NCI-H748 (cell line): ENCODE measurements around the gene LCNL1.
A peak's percentile ranks its signal among the peaks of the same experiment; 100 is the strongest.

Source experiments
- DNase-seq: peaks from one replicate; lab custom pipeline; 2025; ENCODE audit not compliant: unreplicated experiment; lab: John Stamatoyannopoulos, UW

The LCNL1 gene

GRCh38 chr9:136958473-136958872, 24.3 kb upstream of the LCNL1 start:
- DNase-seq = no peak

DNA sequence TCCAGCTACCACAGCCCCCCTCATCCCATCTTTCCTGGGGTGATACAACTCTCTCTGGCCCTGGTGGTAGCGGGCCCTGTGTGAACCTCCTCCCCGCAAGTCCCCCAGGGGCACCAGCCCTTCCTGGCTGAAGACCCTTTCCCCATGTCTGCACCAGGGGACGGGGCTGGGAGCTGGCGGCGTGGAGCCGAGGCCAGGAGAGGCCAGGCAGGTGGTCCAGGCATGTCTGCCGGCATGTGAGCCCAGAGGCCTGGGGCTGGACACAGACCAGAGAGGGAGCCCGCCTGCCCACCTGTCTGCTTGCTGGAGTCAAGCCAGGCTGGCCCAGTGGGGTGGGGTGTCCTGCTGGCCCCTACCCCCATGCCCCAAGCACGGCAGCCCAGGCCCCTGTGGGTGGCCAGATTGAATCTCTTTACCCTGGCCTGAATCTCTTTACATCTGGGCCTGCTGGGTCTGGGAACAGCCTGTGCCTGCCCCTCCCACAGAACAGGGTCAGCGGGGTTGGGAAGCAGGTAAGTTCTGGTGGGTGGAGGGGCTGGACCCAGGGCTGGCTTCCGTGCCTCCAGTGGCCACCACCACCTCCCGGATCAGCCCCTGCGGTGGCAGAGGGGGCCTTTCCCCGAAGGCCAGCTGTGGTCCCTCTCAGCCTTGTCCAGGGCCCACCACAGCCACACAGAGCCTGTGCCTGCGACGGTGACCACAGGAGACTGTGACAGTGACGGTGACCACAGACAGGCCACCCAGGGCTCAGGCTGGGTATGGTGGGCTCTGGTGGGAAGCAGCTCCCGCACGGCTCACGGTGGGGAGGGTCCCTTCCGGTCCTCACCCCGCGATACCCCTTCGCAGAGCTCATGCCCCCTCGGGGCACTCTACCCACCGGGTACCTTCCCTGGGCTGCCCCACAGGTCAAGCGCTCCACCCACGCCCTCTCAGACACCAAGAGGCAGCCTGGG, 23.6 kb upstream of the LCNL1 start:
- no peak for DNase-seq

DNA sequence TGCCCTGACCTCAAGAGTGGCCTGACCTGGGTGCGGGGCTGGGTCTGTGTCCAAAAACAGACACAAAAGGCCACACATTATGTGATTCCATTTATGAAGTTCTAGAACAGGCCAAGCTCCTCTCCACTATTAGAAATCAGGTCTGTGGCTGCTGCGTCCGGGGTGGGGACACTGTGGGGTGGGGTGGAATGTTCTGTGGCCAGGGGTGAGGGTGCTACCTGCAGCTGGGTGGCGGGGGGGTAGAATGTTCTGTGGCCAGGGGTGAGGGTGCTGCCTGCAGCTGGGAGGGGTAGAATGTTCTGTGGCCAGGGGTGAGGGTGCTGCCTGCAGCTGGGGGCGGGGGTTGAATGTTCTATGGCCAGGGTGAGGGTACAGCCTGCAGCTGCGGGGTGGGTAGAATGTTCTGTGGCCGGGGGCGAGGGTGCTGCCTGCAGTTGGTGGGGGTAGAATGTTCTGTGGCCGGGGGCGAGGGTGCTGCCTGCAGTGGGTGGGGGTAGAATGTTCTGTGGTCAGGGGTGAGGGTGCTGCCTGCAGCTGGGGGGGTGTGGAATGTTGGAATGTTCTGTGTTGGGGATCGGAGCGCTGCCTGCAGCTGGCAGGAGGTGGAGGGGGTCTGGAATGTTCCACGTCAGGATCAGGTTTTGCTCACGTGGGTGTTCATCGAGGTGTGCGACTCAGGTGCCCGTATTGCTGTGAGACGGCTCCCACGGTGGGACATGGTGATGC, 22.4 kb upstream of the LCNL1 start:
- no peak for DNase-seq

- no peak for DNase-seq
These were observed 21.9 kb upstream of the LCNL1 start for GRCh38 chr9:136960938-136961275.

DNA sequence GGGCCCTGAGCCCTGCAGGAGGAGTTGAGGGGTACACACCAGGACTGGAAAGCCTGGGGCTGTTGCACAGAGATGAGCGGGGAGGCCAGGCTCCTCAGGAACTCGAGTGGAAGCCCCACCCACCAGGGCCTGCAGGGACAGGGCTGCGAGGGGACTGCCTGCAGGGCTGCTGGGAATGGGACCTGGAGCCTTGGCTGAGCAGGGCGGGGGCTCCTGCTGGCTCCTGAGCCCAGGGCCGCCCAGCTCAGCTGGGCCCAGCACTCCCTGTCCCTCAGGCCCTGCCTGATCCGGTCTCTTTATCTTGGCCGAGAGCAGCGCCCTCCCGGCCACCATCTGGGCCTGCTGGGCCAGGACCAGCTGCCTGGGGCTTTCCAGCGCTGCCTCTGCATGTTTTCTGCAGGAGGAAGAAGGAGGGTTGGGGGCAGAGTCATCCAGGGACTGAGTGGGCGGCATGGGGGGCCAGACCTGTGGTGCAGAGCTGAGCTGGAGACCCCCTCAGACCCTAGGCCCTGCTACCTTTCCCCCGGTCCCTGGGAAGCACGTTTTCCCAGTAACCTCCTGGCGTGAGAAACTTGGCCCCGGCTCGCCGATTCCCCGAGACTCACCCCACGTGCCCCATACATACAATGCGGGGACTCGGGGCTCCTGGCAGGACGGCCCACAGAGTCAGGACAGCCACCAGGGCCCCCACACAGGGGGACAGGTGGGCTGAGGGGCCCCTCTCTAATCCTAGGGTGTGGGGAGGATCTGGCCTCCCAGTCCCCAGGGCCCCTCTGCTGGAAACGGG, 21.3 kb upstream of the LCNL1 start:
- no peak for DNase-seq

DNA sequence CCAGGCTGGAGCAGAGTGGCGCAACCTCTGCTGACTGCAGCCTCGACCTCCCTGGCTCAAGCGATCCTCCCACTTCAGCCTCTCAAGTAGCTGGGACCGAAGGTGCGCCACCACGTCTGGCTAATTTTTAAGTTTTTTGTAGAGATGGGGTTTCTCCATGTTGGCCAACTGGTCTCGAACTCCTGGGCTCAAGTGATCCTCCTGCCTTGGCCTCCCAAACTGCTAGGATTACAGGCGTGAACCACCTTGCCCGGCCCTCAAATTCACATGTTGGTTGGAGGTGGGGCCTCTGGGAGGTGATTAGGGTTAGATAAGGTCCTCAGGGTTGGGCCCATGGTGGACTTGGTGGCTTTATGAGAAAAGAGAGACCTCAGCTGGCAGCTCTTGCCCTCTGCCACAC, 20.6 kb upstream of the LCNL1 start:
- DNase-seq = no peak

- DNase-seq = no peak
These were observed 20.0 kb upstream of the LCNL1 start for GRCh38 chr9:136962701-136963248.

- no peak for DNase-seq
These were observed 19.5 kb upstream of the LCNL1 start for GRCh38 chr9:136963341-136963740.

DNA sequence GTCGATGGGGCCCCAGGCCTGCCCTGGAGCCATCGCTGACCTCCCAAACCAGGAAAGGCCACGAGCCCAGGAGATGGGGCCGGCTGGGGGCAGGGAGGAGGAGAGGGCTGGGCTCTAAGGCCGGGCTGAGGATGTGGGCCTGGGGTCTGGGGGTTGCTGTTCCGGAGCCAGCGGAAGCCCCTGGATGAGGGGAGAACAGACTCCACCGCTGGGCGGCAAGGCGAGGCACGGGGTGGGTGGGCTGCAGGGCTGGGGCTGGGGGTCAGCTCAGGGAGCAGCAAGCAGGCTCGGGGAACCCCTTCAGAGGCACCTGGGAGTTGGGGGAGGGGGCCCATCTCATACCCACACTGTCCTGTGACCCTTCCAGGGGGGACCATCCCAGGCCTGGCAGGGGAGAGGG, 19.0 kb upstream of the LCNL1 start:
- no peak for DNase-seq

DNA sequence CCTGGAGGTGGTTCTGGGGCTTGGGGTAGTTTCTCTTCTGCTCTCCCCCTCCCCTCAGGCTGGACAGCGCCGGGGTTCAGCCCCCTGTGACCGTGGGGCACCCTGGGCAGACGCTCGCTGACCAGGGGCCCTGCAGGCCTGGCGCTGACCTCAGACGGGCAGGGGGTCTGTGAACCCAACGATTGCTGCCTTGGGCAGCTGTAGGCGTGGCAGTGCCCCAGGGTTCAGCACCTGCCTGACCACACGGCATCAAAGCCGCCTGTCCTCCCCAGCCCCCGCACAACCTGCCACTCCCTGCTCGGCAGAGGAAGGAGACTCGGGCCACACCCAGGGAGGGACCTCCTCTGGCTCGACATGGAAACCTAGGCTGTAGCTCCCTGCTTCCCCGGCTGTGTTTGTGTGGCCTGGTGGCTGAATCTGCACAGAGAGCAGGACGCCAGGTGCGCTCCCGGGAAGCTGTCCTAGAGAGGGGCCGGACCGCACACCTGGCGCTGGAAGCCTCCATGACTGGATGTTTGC, 18.6 kb upstream of the LCNL1 start:
- peak; percentile 86 for DNase-seq

DNA sequence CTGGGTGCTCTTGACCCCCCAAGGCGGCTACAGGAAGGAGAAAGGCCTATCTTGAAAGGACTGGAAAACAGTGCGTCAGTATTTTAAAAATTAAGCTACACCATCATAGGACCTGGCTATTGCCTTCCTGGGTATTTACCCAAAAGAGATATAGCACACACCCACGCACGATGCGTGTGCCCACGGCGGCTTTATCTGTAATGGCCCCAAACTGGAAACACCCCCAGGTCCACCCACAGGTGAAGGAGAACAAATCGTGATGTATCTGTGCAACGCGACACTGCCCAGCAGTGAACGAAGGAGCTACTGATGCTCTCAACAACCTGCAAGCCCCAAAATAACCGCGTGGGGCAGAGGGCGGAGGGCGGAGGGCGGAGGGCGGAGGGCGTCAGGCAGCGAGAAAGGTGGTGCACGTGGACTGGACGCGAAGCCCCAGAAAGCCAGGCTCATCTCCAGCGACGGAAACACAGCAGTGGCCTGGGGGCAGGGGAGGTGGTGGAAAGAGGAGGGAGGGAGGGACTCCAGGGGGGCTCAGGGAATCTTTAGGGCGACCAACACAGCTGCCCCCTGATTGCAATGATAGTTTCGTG, 17.9 kb upstream of the LCNL1 start:
- DNase-seq = no peak

- DNase-seq = no peak
These were observed 16.9 kb upstream of the LCNL1 start for GRCh38 chr9:136965771-136966484.

GRCh38 chr9:136968333-136969127, 14.3 kb upstream of the LCNL1 start:
- no peak for DNase-seq

DNA sequence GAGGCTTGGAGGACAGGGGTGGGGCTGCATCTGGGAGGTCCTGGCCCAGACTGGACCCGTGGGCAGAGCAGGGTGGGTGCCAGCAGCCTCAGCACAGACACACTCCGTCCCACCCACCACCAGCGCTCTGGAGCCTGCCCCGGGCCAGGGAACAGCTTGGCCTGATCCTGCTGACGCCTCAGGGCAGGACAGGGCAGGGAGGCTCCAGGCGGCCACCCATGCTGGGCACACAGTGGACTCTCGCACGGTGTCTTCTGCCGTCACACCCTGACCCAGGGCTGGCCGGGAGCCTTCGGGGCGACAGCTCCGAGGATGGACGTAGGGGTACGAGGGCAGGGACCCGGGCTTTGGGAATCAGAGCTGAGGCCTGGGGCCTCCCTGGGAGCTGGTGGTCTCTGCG, 13.6 kb upstream of the LCNL1 start:
- no peak for DNase-seq

DNA sequence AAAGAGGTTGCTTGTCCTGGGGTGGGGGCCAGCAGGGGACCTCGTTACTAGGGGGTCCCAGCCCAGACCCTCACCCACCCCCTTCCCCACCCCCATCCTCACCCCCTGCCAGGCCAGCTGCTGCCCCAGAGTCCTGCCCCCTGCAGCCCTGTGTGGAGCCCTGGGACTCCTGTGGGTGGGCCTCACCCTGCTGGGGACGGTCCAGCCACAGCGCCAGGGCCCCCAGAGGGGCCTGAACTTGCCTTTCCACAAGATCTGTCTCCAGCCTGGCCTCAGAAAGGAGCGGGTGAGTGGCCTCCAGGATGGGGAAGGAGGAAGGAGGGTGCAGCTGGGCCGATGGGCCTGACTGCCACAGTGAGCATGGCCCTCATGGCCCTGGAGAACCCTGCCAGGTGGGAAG, 13.0 kb upstream of the LCNL1 start:
- no peak for DNase-seq

DNA sequence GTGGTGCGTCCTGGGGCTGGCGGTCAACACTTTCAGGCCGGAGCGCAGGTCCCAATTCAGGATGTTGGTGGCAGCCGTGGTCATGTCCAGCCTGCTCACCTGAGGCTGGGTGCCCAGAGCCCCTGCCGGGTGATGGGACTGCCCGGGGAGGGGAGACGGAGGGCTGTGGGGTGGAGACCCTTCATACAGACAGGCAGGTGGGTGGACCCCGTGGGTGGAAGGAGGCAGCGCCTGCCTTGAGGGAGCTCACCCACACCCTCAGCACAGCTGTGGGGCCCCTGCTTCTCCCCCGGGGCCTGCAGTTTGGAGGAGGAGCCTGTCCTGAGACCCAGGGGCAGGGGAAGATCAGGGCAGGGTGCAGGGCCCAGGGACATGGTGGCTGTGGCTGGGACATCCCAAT, 12.4 kb upstream of the LCNL1 start:
- DNase-seq = no peak

- DNase-seq = no peak
These were observed 11.0 kb upstream of the LCNL1 start for GRCh38 chr9:136971746-136972145.

DNA sequence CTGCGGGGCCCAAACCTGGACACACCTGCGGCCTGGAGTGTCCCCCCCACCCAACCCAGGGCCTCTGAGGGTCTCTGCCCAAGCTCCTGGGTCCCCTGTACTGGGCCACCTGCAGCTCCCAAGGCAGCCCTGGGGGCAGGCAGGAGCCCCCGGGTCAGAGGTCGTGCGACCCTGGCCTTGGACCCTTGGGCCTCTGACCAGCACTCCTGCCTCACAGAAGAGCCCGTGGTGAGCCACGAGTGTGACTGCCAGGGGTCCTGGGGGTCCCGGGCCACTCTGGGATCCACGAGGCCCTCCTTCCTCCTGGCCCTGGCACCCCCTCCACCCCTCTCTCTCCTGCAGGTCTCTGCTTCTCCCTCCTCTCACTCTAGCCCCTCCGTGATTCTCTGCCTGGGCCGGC, 10.5 kb upstream of the LCNL1 start:
- DNase-seq = no peak

DNA sequence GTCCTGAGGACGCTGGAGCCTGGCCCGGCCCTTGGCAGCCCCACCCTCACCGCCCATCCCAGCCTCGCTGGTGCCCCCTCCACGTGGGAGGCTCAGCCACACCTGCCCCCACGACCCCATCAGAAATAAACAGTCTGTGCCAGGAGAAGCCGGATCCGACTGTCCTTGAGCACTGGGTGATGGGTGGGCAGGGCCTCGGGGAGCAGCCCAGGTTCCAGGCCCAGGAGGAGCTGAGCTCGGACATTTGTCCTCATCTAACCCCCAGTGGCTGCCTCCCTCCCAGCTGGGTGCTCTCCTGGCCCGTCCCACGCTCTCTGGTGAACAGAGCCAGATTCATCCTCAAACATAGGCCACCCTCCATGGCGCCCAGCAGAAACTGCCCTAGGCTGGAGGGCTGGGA, 10.1 kb upstream of the LCNL1 start:
- DNase-seq = no peak
